ENCODE data around the gene LRMDA.

GRCh38 chr10:75682649-75683557, 251.5 kb downstream of the LRMDA start:
- TF ChIP-seq, protein P1, sequence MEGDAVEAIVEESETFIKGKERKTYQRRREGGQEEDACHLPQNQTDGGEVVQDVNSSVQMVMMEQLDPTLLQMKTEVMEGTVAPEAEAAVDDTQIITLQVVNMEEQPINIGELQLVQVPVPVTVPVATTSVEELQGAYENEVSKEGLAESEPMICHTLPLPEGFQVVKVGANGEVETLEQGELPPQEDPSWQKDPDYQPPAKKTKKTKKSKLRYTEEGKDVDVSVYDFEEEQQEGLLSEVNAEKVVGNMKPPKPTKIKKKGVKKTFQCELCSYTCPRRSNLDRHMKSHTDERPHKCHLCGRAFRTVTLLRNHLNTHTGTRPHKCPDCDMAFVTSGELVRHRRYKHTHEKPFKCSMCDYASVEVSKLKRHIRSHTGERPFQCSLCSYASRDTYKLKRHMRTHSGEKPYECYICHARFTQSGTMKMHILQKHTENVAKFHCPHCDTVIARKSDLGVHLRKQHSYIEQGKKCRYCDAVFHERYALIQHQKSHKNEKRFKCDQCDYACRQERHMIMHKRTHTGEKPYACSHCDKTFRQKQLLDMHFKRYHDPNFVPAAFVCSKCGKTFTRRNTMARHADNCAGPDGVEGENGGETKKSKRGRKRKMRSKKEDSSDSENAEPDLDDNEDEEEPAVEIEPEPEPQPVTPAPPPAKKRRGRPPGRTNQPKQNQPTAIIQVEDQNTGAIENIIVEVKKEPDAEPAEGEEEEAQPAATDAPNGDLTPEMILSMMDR (IDR thresholded peaks at IDR 0.05), result no peak
- no peak for TF ChIP-seq POLR2A (IDR thresholded peaks at IDR 0.05)
